Lower lobe of right lung (tissue), 2 donors: ENCODE data around the gene TENM3. TPM values are rescaled to one million over a fixed set of nuclear protein-coding genes. Genes with fewer than 3 reads are reported as not detected.

Experiments used
- ATAC-seq, 2 donors: fragments of 200-7000 bp; cut with Tn5 transposase; one replicate each; pipeline ENCODE4 v1.9.1; 2020 to 2022; ENCODE audit warnings: mild to moderate bottlenecking in 2 of 2, moderate library complexity in 2 of 2
- DNase-seq: peaks from one replicate; pipeline ENCODE4 v3.0.0-alpha.2; 2020
- H3K27ac ChIP-seq: fragments of 200-600 bp; one replicate; pipeline ENCODE4 v1.8.0; 2022
- H3K27me3 ChIP-seq: fragments of 200-600 bp; one replicate; pipeline ENCODE4 v1.8.0; 2022; ENCODE audit warnings: low read depth
- H3K36me3 ChIP-seq: fragments of 200-600 bp; one replicate; pipeline ENCODE4 v1.8.0; 2022; ENCODE audit warnings: mild to moderate bottlenecking
- H3K4me1 ChIP-seq: fragments of 200-600 bp; one replicate; pipeline ENCODE4 v1.8.0; 2022
- H3K4me3 ChIP-seq: fragments of 200-600 bp; one replicate; pipeline ENCODE4 v1.8.0; 2022; ENCODE audit warnings: mild to moderate bottlenecking
- H3K9me3 ChIP-seq: fragments of 200-600 bp; one replicate; pipeline ENCODE4 v1.8.0; 2022
- intact Hi-C: fragments of 100-400 bp; cut with DNase I; formaldehyde crosslinking; loops from one replicate; pipeline ENCODE4 v1.11.0; 2022
- total RNA-seq: library from RNA; stranded (reverse); fragmentation: NEBNext Ultra II Directional; extraction: Animal tissue kit (Norgen Biotek cat#: 25700); gene quantifications from one replicate; pipeline ENCODE4 v1.2.1, GENCODE V29; 2021
- TF ChIP-seq, protein P1 (sequence below): fragments of 200-600 bp; IDR thresholded peaks from one replicate; pipeline ENCODE4 v1.8.0; 2022; ENCODE audit warnings: antibody characterized with exemption, mild to moderate bottlenecking
- donor health status: DM: no; HTN: yes; CAD: no; lungs with severe emphysema.

Gene TENM3
- total RNA-seq, 1 donor from 2014 or later = 1.9 TPM

- H3K4me1 ChIP-seq = no peaks in the 10 kb centered on the region
- no peaks in the 10 kb centered on the region for H3K27me3 ChIP-seq
- no peak for DNase-seq
- no peak overlapping the region for H3K4me3 ChIP-seq
- TF ChIP-seq, protein P1, sequence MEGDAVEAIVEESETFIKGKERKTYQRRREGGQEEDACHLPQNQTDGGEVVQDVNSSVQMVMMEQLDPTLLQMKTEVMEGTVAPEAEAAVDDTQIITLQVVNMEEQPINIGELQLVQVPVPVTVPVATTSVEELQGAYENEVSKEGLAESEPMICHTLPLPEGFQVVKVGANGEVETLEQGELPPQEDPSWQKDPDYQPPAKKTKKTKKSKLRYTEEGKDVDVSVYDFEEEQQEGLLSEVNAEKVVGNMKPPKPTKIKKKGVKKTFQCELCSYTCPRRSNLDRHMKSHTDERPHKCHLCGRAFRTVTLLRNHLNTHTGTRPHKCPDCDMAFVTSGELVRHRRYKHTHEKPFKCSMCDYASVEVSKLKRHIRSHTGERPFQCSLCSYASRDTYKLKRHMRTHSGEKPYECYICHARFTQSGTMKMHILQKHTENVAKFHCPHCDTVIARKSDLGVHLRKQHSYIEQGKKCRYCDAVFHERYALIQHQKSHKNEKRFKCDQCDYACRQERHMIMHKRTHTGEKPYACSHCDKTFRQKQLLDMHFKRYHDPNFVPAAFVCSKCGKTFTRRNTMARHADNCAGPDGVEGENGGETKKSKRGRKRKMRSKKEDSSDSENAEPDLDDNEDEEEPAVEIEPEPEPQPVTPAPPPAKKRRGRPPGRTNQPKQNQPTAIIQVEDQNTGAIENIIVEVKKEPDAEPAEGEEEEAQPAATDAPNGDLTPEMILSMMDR = no peak
- no peaks in the 10 kb centered on the region for H3K9me3 ChIP-seq
- no peaks in the 10 kb centered on the region for H3K36me3 ChIP-seq
- intact Hi-C loops = no loop called here
- H3K27ac ChIP-seq = no peak overlapping the region
- ATAC-seq = no peak
These were observed 444.9 kb downstream of the TENM3 start for GRCh38 chr4:182688081-182688480.

DNA sequence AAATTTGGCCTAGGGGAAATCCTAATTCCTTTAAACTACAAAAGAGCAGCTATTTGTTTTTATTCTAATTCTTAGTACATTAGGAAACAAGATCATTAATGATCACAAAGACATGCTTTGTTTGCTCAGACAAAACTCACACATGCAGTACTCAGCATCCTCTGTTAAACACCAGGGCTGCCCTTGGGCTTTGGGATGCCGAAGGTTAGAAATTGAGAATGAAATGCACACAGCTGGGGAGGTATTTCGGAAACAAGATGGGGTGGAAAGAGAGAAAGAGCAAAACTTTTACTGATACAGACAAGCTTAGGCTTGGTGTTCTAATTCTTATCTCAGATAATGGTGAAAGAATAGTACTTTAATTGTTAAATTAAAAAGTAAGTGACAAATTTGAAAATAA is 451.3 kb downstream of the TENM3 start:
- no peaks in the 10 kb centered on the region for H3K4me1 ChIP-seq

DNA sequence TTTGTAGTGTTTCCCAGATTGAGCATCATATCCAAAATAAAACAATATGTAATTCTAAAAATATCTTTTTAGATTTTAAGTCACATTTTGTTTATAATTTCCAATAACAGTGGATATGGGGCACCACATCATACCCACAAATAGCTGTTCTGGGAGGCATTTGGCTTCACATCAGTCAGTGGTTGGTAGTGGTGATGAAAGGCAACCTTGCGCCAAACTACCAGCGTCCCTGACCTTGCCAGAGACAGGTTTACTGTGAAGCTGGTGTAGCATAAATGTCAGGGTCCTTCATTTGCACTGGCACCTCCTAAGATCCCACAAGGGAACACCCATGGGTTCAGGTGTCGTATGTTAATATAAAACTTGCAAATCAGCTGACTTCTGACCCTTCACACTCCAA is 451.8 kb downstream of the TENM3 start:
- intact Hi-C loops = no loop called here
- no peaks in the 10 kb centered on the region for H3K36me3 ChIP-seq
- ATAC-seq (no peak), DNase-seq (no peak)
- H3K27me3 ChIP-seq = no peaks in the 10 kb centered on the region
- no peaks in the 10 kb centered on the region for H3K9me3 ChIP-seq
- no peak overlapping the region for H3K4me3 ChIP-seq
- no peaks in the 10 kb centered on the region for H3K4me1 ChIP-seq
- TF ChIP-seq, protein P1 = no peak
- H3K27ac ChIP-seq = no peak overlapping the region

More for the DNA sequence above, 451.3 kb downstream of the TENM3 start:
- no peaks in the 10 kb centered on the region for H3K36me3 ChIP-seq
- no peak for ATAC-seq
- intact Hi-C loops = no loop called here
- no peaks in the 10 kb centered on the region for H3K9me3 ChIP-seq
- H3K27me3 ChIP-seq = no peaks in the 10 kb centered on the region
- H3K27ac ChIP-seq = no peak overlapping the region
- no peak for DNase-seq
- TF ChIP-seq, protein P1 = no peak
- H3K4me3 ChIP-seq = no peak overlapping the region

DNA sequence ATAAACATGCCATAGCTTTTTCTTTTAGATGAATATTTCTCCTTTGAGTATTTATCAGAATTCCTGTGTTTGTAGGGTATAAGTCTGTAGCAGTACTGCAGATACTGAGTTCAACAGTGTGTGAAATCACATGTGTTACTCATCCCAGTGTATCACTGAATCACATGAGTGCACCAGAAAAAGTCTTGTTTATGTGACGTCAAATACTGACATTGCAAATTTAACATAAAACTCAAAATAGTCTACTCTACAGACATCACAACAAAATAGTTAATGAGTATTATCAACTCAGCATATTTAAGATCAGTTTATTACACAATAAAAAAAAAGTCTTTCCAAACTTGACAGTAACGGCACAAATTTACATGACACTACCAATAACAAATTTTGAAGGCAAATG is 452.6 kb downstream of the TENM3 start:
- intact Hi-C loops = no loop called here
- Histone ChIP-seq H3K4me1 (no peaks in the 10 kb centered on the region), H3K27me3 (no peaks in the 10 kb centered on the region), H3K4me3 (no peak overlapping the region), H3K27ac (no peak overlapping the region), H3K36me3 (no peaks in the 10 kb centered on the region), H3K9me3 (no peaks in the 10 kb centered on the region)
- ATAC-seq (no peak), DNase-seq (no peak)
- TF ChIP-seq, protein P1 = no peak

GRCh38 chr4:182697094-182697493 is 453.9 kb downstream of the TENM3 start:
- TF ChIP-seq, protein P1 = no peak
- Histone ChIP-seq H3K4me3 (no peak overlapping the region), H3K27me3 (no peaks in the 10 kb centered on the region), H3K36me3 (no peaks in the 10 kb centered on the region), H3K27ac (no peak overlapping the region), H3K9me3 (no peaks in the 10 kb centered on the region), H3K4me1 (no peaks in the 10 kb centered on the region)
- intact Hi-C loops = no loop called here
- DNase-seq = no peak
- no peak for ATAC-seq

GRCh38 chr4:182698212-182698611 is 455.0 kb downstream of the TENM3 start:
- H3K4me1 ChIP-seq = no peaks in the 10 kb centered on the region
- H3K27me3 ChIP-seq = no peaks in the 10 kb centered on the region
- no peaks in the 10 kb centered on the region for H3K9me3 ChIP-seq
- H3K36me3 ChIP-seq = no peaks in the 10 kb centered on the region
- DNase-seq (no peak), ATAC-seq (no peak)
- intact Hi-C loops = no loop called here
- TF ChIP-seq, protein P1 = no peak
- H3K27ac ChIP-seq = no peak overlapping the region
- H3K4me3 ChIP-seq = no peak overlapping the region
